GM21737 (cell line): ENCODE results near the gene CYRIA.
A peak's percentile ranks its signal among the peaks of the same experiment; 100 is the strongest.

ENCODE experiments used
- ATAC-seq: cut with Tn5 transposase; IDR thresholded peaks from one replicate; pipeline ENCODE4 v1.9.1; 2021; ENCODE audit warnings: mild to moderate bottlenecking, moderate library complexity; ENCODE audit not compliant: unreplicated experiment

Gene CYRIA

GRCh38 chr2:16632598-16632997 is 33.0 kb downstream of the CYRIA start:
- ATAC-seq, result no peak

DNA sequence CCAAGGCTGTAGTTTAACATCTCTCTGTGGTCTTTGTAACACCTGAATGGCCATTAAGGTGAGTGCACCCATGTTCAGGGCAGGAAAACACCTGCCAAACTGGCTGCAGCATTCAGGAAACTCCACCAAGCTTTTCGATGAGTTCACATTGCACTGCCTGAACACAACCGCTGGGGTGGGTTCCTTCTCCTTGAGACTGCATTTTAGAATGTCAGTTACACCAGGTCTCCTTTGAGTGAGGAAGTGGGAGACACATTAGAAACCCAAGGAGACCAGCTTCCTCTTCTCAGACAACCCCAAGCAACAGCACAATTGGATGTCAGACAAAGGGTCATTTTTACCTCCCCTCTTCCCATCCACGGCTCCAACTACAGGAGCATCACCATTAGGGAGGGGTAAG is 35.2 kb downstream of the CYRIA start:
- ATAC-seq, result no peak

- no peak for ATAC-seq
These were observed 35.9 kb downstream of the CYRIA start for GRCh38 chr2:16629770-16630169.

DNA sequence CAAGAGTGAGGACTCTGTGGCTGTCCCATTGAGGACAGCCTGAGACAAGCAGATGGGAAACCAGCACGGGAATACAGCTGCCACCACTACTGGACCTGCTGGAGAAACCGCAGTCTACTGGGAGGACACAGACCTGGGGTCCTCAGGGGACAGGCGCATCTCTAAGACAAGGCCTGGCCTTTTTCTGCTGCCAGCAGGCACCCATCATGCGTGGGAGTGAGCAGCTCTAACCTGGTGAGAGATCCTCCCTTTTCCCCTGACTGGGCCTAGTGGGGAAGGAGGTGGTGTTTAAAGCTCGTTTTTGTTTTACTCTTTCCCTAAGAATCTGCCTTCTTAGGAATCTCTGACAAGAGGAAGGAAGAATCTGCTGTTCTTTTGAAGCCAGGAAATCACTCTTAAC is 36.6 kb downstream of the CYRIA start:
- ATAC-seq, result no peak

- no peak for ATAC-seq
These were observed 37.3 kb downstream of the CYRIA start for GRCh38 chr2:16628314-16628713.

- ATAC-seq, result no peak
These were observed 38.5 kb downstream of the CYRIA start for GRCh38 chr2:16626997-16627605.

- ATAC-seq, result no peak
These were observed 39.1 kb downstream of the CYRIA start for GRCh38 chr2:16626497-16626896.

DNA sequence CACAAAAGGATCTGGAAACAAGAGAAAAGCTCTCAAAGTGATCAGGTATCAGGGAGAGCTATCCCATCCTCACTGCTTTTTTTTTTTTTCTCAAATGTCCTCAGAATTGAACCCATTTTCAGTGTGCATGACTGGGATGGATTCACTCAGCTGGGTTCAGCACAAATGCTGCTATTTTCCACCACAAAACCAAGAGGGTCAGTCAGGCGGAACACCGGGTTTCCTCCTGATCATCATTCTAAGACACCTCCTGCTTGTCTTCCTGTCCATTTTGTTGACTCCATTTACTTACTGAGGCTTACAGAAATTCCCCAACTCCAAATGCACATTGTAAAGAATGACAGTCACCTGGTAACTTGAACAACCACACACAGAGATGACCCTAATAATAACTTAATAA is 39.9 kb downstream of the CYRIA start:
- ATAC-seq, result peak; percentile 64

DNA sequence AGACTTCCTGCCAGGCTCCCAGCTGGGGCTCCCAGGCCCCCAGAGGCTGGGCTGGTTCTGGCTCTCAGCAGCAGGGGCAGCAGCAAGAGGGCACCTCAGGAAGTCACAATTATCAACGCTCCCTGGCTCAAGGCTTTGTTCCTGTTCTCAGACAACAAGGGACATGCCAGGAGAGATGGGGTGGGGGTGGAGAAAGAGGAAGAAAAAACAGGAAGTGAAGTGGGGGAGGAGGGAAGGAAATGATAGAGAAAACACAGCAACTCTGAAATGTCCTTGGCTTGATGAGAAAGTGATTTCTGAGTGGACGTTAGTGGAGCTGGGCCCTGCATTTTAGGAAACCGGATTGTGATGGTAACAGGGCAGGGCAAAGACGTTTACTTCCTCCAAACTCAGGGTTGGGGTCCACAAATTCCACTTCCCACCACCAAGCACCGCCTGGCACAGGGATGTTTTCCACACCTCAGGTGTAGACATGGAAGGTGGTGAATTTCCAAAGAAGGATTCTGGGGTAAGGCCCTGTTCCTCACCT is 40.4 kb downstream of the CYRIA start:
- ATAC-seq, result no peak

DNA sequence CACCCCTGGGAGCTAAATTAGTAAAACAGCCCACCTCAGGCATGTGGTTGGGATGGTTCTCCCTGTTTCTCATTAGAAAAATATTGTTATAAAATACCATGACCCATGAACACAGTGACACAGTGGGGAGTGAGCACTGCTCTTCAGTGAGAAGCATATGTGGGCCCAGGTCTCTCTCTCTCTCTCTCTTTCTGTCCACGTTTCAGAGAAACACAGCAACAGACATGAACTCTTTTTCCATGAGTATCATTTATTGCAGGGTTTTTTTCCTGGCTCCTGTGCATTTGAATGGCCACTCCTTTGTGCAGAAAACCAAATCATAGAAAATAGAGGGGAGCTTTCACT is 41.2 kb downstream of the CYRIA start:
- ATAC-seq, result no peak

DNA sequence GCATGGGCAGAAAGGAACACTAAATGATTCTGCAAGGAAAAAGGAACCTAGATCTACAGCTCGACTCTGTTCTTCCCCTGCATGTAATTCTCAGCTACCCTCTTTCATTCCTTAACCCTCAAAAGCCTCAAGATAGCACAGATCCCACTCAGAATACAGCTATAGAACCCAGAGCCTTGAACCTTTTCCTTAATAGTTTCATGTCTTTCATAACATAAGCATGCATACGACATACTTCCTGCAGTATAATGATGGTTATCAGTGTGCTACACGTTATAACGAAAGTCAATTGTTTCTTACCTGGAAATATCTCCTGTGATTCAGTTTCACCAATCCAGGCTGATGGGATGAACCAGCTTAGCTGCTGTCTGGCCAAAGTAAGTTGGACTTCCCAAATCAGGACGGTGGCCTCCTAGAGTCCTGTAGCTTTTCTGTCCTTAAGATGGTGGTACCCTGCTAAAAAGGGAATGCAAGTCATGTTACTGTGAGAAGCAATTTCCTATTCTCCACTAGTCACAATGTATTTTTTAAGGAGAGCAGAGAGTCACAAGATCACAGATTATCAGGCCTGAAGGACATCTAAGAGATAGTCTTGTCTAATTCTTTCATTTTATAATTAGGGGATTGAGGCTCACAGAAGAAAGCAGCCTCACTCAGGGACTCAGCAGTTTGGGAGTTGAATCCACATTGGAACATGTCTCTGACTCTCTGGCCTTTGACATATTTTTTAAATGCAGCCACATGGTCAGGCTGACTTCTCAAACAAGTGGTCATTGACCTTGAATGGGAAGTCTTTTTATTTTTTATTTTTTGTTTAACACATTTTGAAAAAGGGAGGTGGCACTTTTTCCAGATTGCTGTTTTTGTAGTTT is 41.8 kb downstream of the CYRIA start:
- ATAC-seq, result no peak

- ATAC-seq, result no peak
These were observed 42.6 kb downstream of the CYRIA start for GRCh38 chr2:16623031-16623430.

DNA sequence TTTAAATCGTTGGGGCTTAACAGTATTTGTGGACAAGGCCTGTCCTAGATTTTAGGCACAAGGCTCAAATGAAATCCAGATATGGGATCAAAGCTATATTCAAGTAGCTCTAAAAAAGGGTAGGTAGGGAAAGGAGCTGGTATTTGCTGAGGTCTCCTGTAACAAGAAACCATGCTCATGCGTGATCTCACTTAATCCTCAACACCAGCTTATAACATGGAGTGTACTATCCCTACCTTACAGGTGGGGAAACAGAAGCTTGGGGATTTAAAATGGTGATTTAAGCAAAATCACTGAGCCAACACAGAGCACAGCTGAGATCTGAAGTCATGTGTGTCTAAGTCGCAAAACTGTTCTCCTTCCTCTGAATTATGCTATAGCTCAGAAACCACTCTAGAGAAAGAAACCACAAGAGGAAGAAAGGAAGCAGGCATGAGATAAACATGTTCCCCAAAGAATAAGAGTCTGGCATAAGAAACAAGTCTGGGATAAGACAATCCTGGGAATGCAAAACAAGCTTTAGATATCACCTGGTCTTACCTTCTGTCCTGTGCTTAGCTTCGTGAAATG is 43.1 kb downstream of the CYRIA start:
- ATAC-seq, result no peak

- ATAC-seq, result no peak
These were observed 44.3 kb downstream of the CYRIA start for GRCh38 chr2:16621316-16621715.

- ATAC-seq, result no peak
These were observed 45.0 kb downstream of the CYRIA start for GRCh38 chr2:16620590-16620989.

GRCh38 chr2:16619576-16620245 is 45.9 kb downstream of the CYRIA start:
- ATAC-seq, result no peak

GRCh38 chr2:16617282-16618266 is 48.1 kb downstream of the CYRIA start:
- ATAC-seq, result no peak
